KBM-7 (cell line): ENCODE measurements around the gene SEBOX.
"Not testable (repeated sequence)": the region's sequence is repeated elsewhere in the genome, so short reads cannot be mapped to it uniquely, and the experiment has no call there.

Experiments used
- DNase-seq: peaks from one replicate; pipeline ENCODE4 v3.0.0-alpha.2; 2015
- in situ Hi-C: fragments of 300-500 bp; cut with MboI; formaldehyde crosslinking; loops from 2 replicates; pipeline ENCODE4 v1.14.3; 2020; ENCODE audit warnings: low sequenced_read_pairs, low pct_unique_long_range_greater_than_20kb, mixed read lengths

The SEBOX gene

GRCh38 chr17:28345419-28346198 lies 19.4 kb downstream of the SEBOX start:
- in situ Hi-C loops = no loop called here

GRCh38 chr17:28344435-28344901 lies 20.5 kb downstream of the SEBOX start:
- in situ Hi-C loops = no loop called here
- no peak for DNase-seq

More at GRCh38 chr17:28345419-28346198, 19.4 kb downstream of the SEBOX start:
- no peak for DNase-seq

GRCh38 chr17:28344011-28344410 lies 21.0 kb downstream of the SEBOX start:
- in situ Hi-C loops = no loop called here
- DNase-seq = no peak

GRCh38 chr17:28343491-28343932 lies 21.5 kb downstream of the SEBOX start:
- no peak for DNase-seq
- in situ Hi-C loops = no loop called here

- no peak for DNase-seq
- in situ Hi-C loops = no loop called here
Observed at GRCh38 chr17:28342313-28342712, 22.7 kb downstream of the SEBOX start.

GRCh38 chr17:28341516-28341915 lies 23.5 kb downstream of the SEBOX start:
- in situ Hi-C loops = no loop called here

GRCh38 chr17:28340374-28340773 lies 24.6 kb downstream of the SEBOX start:
- no peak for DNase-seq
- in situ Hi-C loops = no loop called here

More at GRCh38 chr17:28341516-28341915, 23.5 kb downstream of the SEBOX start:
- DNase-seq = no peak

GRCh38 chr17:28339431-28339830 lies 25.6 kb downstream of the SEBOX start:
- in situ Hi-C loops = no loop called here
- no peak for DNase-seq

- in situ Hi-C loops, DNase-seq: not testable (repeated sequence)
Observed at GRCh38 chr17:28338769-28339212, 26.2 kb downstream of the SEBOX start.

- DNase-seq = no peak
- in situ Hi-C loops = no loop called here
Observed at GRCh38 chr17:28338056-28338768, 26.8 kb downstream of the SEBOX start.

GRCh38 chr17:28335959-28336871 lies 28.8 kb downstream of the SEBOX start:
- DNase-seq = peak; percentile 45
- in situ Hi-C loops = no loop called here

GRCh38 chr17:28335201-28335958 lies 29.6 kb downstream of the SEBOX start, which contains the start of the genes IFT20 and TNFAIP1:
TSS of gene IFT20 (minus strand) at chr17:28335472. CDS start at chr17:28331985, 3,487 bp downstream.
TSS of gene TNFAIP1 (plus strand) at chr17:28335761. CDS start at chr17:28339522, 3,761 bp downstream.
- DNase-seq = peak; percentile 99
- in situ Hi-C loops = no loop called here

- in situ Hi-C loops = no loop called here
- no peak for DNase-seq
Observed at GRCh38 chr17:28334666-28335200, 30.3 kb downstream of the SEBOX start.

- in situ Hi-C loops = no loop called here
- DNase-seq = peak; percentile 41
Observed at GRCh38 chr17:28334171-28334570, 30.8 kb downstream of the SEBOX start.

GRCh38 chr17:28333083-28333746 lies 31.8 kb downstream of the SEBOX start:
- no peak for DNase-seq
- in situ Hi-C loops = no loop called here

GRCh38 chr17:28331891-28332420 lies 33.0 kb downstream of the SEBOX start:
- in situ Hi-C loops = no loop called here
- no peak for DNase-seq

GRCh38 chr17:28330671-28331070 lies 34.3 kb downstream of the SEBOX start:
- no peak for DNase-seq
- in situ Hi-C loops = no loop called here
